CD4-positive, alpha-beta T cell treated with Interferon gamma for 1 hour (primary cell): ENCODE measurements around the gene CDH8.

Experiments used
- DNase-seq: peaks from one replicate; pipeline ENCODE4 v3.0.0-alpha.2; 2020

CDH8 gene, protein sequence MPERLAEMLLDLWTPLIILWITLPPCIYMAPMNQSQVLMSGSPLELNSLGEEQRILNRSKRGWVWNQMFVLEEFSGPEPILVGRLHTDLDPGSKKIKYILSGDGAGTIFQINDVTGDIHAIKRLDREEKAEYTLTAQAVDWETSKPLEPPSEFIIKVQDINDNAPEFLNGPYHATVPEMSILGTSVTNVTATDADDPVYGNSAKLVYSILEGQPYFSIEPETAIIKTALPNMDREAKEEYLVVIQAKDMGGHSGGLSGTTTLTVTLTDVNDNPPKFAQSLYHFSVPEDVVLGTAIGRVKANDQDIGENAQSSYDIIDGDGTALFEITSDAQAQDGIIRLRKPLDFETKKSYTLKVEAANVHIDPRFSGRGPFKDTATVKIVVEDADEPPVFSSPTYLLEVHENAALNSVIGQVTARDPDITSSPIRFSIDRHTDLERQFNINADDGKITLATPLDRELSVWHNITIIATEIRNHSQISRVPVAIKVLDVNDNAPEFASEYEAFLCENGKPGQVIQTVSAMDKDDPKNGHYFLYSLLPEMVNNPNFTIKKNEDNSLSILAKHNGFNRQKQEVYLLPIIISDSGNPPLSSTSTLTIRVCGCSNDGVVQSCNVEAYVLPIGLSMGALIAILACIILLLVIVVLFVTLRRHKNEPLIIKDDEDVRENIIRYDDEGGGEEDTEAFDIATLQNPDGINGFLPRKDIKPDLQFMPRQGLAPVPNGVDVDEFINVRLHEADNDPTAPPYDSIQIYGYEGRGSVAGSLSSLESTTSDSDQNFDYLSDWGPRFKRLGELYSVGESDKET

GRCh38 chr16:62036101-62036801 is at the start of gene CDH8:
TSS of gene CDH8 (minus strand) at chr16:62036438. CDS start at chr16:62021403, 15,035 bp downstream.
- DNase-seq: no peak

- DNase-seq: no peak
These were observed 43.0 kb upstream of the CDH8 start for GRCh38 chr16:62079236-62079635.

- DNase-seq: no peak
These were observed 41.8 kb upstream of the CDH8 start for GRCh38 chr16:62077998-62078397.

DNA sequence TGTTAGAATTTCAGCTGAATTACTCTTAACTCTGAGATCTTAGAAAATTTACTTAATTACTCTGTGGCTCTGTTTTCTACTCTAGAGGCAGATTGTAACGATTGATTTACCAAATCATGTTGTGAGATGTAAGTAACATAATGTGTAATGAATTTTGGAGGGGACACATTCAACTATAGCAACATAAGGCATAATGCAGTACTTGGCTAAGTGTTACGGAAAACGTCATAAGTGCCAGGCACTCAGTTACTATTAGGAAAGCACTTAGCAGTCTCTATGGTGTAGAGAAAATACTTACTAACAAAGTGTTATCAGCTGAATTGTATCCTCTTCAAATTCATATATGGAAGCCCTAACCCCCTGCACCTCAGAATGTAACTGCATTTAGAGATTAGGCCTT is 40.6 kb upstream of the CDH8 start:
- no peak for DNase-seq

GRCh38 chr16:62068747-62069146 is 32.5 kb upstream of the CDH8 start:
- DNase-seq: no peak

DNA sequence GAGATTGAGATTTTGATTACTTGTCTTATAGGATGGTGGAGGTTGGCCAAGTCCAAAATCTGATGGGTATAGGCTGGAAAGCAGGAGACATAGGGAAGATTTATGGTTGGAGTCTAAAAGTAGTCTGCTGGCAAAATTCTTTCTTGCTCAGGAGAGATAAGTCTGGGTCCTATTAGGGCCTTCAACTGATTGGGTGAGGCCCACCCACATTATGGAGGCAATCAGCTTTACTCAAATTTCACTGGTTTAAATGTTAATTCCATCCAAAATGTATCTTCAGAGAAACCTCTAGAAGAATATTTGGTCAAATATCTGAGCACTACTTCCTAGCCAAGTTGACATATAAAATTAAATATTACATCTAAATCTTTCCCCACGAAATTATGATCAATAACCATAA is 31.7 kb upstream of the CDH8 start:
- no peak for DNase-seq

- no peak for DNase-seq
These were observed 30.9 kb upstream of the CDH8 start for GRCh38 chr16:62067182-62067581.

DNA sequence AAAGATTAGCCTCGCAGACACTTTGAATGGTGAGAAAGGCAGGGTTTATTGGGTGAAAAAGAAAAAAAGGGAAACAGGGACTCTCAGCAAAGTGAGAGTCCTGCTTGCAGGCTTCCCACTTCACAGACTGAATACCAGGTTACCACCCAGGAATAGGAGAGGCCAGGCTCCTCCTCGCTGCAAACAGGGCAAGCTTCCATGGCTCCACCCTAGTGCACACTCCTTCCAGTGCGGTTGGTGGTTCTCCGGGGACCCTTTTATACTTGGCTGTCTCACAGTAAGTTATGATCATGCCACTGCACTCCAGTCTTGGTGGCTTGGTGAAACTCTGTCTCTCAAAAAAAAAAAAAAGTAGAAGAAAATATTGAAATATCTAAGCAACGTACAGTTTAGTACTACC is 30.5 kb upstream of the CDH8 start:
- no peak for DNase-seq

DNA sequence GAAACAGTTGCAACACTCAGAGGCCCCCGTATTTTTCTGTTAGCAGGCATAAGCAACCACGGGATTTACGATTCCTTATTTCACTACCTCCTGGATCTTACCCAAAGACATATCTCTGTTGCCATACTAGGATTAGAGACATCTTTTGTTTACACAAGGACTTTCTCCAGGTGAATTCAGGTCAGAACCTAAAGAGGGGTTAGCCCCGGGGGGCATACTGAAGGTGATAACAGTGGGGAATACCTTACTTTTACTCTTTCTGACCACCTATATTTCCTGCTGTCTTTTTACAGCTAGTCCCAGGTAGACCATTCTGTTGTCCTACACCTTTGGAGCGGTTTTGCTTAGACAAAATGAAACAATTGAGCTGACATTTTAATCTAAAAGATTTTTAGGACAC is 27.9 kb upstream of the CDH8 start:
- no peak for DNase-seq

DNA sequence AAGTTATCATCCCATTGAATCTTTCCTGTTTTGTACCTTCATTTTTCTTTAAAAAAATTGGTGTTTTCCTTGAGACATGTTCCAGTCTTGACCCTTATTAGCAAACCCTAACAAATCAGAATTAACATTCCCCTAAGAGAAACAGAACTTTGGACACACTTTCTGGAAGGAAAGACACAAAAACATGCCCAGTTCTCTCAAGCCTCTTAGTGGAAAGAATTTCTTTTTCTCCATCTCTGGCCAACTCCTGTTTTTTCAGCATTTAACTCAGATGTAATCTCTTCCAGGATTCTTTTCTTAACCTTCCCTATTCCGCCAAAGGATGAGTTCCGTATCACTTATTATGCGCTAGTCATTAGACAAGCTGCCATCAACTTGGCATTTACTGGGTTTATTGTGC is 23.9 kb upstream of the CDH8 start:
- DNase-seq: no peak

GRCh38 chr16:62059527-62059926 is 23.3 kb upstream of the CDH8 start:
- DNase-seq: no peak

- DNase-seq: no peak
These were observed 22.2 kb upstream of the CDH8 start for GRCh38 chr16:62058412-62058811.

- no peak for DNase-seq
These were observed 15.7 kb upstream of the CDH8 start for GRCh38 chr16:62051942-62052341.

DNA sequence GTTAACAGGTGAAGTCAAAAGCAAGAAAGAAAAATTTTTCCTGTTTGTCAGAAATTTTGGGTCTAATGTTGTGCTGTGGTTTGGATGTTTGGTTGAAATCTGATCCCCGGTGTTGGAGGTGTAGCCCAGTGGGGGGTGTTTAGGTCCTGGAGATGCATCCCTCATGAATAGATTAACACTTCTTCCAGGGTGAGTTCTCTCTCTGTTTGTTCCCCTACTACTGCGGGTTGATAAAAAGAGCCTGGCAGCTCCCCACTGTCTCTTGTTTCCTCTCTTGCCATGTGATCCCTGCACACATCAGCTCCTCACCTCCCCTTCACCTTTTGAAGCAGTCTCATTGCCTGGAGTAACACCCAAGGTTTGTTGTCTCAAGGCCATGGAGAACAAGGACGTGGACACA is 14.6 kb upstream of the CDH8 start:
- DNase-seq: no peak

DNA sequence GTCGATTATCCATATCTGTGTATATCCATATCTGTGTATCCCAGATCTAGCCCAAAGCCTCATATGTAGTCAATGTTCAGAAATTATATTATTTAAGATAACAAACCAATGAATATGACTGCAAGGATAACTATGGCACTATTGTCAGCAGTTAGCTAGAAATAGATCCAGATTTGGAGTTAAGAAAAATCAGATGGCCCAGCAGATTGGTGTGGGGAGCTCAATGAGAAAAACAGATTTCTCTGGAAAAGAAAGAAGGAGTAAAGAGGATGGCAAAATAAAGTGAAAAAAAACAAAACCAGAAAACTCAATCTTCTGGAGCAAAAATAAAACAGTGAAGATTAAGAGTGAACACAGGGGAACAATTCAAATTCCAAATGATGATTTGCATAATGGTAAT is 10.6 kb upstream of the CDH8 start:
- DNase-seq: no peak

DNA sequence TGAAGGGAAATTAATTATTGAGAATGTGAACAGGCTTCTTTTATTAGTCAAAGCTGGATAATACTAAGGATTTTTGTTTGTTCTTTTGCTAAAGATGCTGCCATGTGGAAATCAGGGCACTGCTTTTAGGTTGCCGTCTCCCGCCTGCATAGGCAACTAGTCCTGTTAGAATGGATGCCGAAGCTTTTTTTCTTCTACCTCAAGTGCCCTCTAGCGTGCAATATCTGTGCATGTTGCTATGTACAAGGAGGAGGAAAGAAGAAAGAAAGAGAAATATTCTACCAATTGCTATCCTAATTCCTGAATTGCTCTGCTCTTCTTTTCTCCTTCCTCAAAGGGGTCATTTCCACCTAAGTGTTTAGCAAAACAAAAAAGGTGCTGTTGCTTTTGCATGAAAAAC is 5.2 kb upstream of the CDH8 start:
- DNase-seq: no peak

GRCh38 chr16:62038646-62039045 is 2.4 kb upstream of the CDH8 start:
- no peak for DNase-seq

- DNase-seq: no peak
These were observed 2.0 kb upstream of the CDH8 start for GRCh38 chr16:62038225-62038624.

- no peak for DNase-seq
These were observed 531 bp upstream of the CDH8 start for GRCh38 chr16:62036802-62037135.

- no peak for DNase-seq
These were observed 834 bp downstream of the CDH8 start for GRCh38 chr16:62035115-62036092.

DNA sequence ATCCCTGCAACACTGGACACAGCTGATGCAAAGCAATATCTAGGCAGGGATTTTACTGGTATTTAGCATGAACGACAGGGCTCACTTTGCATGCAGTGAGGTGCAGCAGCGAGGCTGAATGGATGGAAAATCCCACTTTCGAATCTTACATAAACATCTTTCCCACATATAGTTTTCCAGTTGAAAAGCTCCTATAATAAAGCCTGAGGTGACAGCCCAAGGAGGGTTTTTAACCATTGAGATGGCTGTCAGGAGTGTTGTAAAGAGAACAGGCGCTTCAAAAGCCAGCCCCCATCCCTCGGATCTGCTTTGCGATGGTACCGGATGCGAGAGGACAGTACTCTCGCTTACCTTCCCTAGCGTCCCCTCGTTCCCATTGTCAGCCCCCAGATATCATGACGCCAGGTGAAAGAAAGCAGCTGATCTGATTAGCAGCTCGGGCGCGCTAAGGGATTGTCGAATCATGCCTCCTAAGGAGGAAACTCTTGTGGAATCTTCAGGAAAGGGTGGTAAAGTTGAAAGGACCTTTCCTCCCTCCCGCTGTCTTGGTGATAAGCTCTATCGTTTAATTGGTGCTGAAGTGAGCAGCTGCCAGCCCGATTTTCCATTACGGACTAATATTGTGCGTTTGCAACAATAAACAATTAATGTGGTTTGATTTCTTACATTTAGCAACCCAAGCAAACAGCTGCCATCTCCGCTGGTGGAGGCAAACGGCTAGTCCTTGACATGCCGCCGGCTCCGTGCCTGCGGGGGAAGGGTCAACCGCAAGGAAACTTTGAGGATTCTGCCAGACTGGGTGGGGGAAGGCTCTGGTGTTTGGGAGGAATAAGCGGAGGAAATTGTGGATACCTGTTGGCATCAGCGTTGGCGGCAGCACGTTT is 1.8 kb downstream of the CDH8 start:
- DNase-seq: no peak

- DNase-seq: no peak
These were observed 3.2 kb downstream of the CDH8 start for GRCh38 chr16:62033065-62033464.
